ENCODE measurements around the gene GALNT14. TPM values are rescaled to one million over a fixed set of nuclear protein-coding genes. Genes with fewer than 3 reads are reported as not detected.

GALNT14 gene
- total RNA-seq, 1 donor from 2014 or later, result 1.7 TPM

DNA sequence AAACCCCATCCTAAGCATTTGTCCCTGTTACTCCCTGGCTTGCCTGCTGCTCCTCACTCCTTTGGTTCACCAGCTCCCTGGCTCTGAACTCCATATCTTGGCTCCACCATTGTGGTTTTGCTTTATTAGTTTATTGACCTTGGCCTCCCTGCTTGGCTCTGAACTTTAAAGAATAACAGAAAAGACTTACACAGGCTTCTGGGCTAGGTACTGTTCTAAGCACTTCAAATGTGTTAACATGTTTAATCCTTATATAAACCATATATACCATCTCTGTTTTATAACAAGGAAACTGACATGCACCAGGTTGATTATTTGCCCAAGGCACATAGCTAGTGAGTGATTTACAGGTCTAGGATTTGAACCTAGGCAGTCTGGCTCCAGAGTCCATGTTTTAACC, 181.2 kb downstream of the GALNT14 start:
- H3K9me3 ChIP-seq, result no peaks in the 10 kb centered on the region

DNA sequence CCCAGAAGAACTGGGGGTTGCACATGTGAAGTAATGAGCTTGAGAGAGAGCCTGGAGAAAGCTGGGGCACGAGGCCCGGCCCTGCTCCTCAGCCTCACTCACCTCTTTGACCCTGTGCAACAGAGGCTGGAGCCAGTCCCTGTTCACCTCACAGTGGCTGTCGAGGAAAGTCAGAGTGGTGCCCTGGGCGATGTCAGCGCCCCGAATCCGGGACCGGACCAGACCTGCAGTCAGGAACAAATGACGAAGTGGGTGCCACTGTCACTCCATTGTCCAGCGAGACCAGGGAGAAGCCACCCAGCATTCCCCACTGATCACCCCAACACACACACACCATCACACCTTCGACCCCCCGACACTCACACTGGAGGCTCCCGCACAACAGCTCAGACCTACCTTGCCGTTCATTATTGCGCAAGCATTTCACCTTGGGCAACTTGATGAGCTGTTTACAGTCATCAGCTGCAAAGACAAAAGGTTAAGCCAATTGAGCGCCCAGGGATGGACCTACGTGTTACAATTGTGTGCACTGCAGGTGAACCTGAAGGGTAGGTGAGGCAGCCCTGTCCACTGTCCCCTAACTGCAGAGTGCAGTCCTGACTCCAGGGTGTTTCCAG, 182.6 kb downstream of the GALNT14 start:
- Histone ChIP-seq H3K4me3 (no peak overlapping the region), H3K36me3 (no peaks in the 10 kb centered on the region), H3K27ac (no peak overlapping the region), H3K9me3 (no peaks in the 10 kb centered on the region), H3K4me1 (no peaks in the 10 kb centered on the region), H3K27me3 (no peaks in the 10 kb centered on the region)
- intact Hi-C loops (cut with DNase I), result no loop called here
- no peak for DNase-seq (ENCODE audit: extremely low spot score in 2 of 2)
- TF ChIP-seq POLR2AphosphoS5 (IDR thresholded peaks at IDR 0.05; ENCODE audit: insufficient read depth in 1 of 2, low read depth in 1 of 2) (no peak), POLR2A (IDR thresholded peaks at IDR 0.05) (no peak)
- TF ChIP-seq, protein P1, sequence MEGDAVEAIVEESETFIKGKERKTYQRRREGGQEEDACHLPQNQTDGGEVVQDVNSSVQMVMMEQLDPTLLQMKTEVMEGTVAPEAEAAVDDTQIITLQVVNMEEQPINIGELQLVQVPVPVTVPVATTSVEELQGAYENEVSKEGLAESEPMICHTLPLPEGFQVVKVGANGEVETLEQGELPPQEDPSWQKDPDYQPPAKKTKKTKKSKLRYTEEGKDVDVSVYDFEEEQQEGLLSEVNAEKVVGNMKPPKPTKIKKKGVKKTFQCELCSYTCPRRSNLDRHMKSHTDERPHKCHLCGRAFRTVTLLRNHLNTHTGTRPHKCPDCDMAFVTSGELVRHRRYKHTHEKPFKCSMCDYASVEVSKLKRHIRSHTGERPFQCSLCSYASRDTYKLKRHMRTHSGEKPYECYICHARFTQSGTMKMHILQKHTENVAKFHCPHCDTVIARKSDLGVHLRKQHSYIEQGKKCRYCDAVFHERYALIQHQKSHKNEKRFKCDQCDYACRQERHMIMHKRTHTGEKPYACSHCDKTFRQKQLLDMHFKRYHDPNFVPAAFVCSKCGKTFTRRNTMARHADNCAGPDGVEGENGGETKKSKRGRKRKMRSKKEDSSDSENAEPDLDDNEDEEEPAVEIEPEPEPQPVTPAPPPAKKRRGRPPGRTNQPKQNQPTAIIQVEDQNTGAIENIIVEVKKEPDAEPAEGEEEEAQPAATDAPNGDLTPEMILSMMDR (IDR thresholded peaks at IDR 0.05), result no peak

More for the DNA sequence above, 181.2 kb downstream of the GALNT14 start:
- intact Hi-C loops (cut with DNase I), result no loop called here
- no peaks in the 10 kb centered on the region for H3K27me3 ChIP-seq
- H3K4me3 ChIP-seq, result no peak overlapping the region
- no peak overlapping the region for H3K27ac ChIP-seq
- no peak for DNase-seq (ENCODE audit: extremely low spot score in 2 of 2)
- no peak for TF ChIP-seq POLR2A (IDR thresholded peaks at IDR 0.05)
- TF ChIP-seq POLR2AphosphoS5 (IDR thresholded peaks at IDR 0.05; ENCODE audit: insufficient read depth in 1 of 2, low read depth in 1 of 2), result no peak
- TF ChIP-seq, protein P1 (IDR thresholded peaks at IDR 0.05), result no peak
- H3K4me1 ChIP-seq, result no peaks in the 10 kb centered on the region
- H3K36me3 ChIP-seq, result no peaks in the 10 kb centered on the region

GRCh38 chr2:30950339-30950738, 187.9 kb downstream of the GALNT14 start:
- Histone ChIP-seq H3K9me3 (no peaks in the 10 kb centered on the region), H3K27me3 (no peaks in the 10 kb centered on the region), H3K36me3 (no peaks in the 10 kb centered on the region), H3K27ac (no peak overlapping the region), H3K4me3 (no peak overlapping the region), H3K4me1 (no peaks in the 10 kb centered on the region)
- DNase-seq (ENCODE audit: extremely low spot score in 2 of 2), result no peak
- TF ChIP-seq, protein P1 (IDR thresholded peaks at IDR 0.05), result no peak
- no peak for TF ChIP-seq POLR2AphosphoS5 (IDR thresholded peaks at IDR 0.05; ENCODE audit: insufficient read depth in 1 of 2, low read depth in 1 of 2)
- TF ChIP-seq POLR2A (IDR thresholded peaks at IDR 0.05), result no peak
- intact Hi-C loops (cut with DNase I), result no loop called here

DNA sequence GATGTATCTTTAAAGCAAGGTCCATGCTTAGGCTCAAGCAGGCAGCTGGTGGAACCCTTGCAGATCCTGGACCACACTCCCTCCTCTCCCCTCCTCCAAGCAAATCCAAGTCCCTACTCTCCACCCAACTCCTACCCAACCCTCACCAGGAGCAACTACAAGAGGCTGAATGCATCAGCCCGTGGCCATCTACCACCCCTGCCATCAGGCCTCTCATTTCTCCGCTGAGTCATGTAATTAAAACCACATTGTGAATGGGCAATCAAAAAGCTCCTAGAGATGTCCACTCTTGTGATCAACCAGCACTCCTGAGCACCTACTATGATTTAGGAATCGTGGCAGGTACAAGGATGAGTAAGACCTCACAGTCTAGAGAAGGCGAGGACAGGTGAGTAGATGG, 188.8 kb downstream of the GALNT14 start:
- no peak overlapping the region for H3K4me3 ChIP-seq
- no peak overlapping the region for H3K27ac ChIP-seq
- intact Hi-C loops (cut with DNase I), result no loop called here

DNA sequence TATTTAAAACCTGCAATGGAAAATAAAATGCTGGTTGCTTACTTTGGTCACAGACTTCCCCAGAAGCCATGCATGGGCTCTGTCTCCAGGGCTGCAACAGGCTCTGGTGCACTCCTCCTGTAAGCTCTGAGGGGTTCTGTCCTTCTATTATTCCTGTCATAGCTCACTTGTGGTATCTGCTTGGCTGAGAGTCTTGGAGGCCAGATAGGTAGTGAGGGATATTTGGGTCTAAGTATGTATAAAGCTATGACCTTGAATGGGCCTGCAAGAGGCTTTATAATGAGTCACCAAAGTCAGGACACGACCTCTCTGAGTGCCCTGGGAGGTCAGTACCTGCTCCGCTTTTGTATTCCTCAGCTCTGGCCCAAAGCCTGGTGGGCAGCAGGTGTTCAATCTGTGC, 189.4 kb downstream of the GALNT14 start:
- intact Hi-C loops (cut with DNase I), result no loop called here
- TF ChIP-seq POLR2A (IDR thresholded peaks at IDR 0.05) (no peak), POLR2AphosphoS5 (IDR thresholded peaks at IDR 0.05; ENCODE audit: insufficient read depth in 1 of 2, low read depth in 1 of 2) (no peak)
- TF ChIP-seq, protein P1 (IDR thresholded peaks at IDR 0.05), result no peak
- H3K36me3 ChIP-seq, result no peaks in the 10 kb centered on the region
- no peaks in the 10 kb centered on the region for H3K27me3 ChIP-seq
- DNase-seq (ENCODE audit: extremely low spot score in 2 of 2), result no peak
- H3K9me3 ChIP-seq, result no peaks in the 10 kb centered on the region
- no peak overlapping the region for H3K27ac ChIP-seq
- H3K4me1 ChIP-seq, result no peaks in the 10 kb centered on the region
- no peak overlapping the region for H3K4me3 ChIP-seq

More for the DNA sequence above, 188.8 kb downstream of the GALNT14 start:
- H3K27me3 ChIP-seq, result no peaks in the 10 kb centered on the region
- no peaks in the 10 kb centered on the region for H3K36me3 ChIP-seq
- DNase-seq (ENCODE audit: extremely low spot score in 2 of 2), result no peak
- no peaks in the 10 kb centered on the region for H3K9me3 ChIP-seq
- no peaks in the 10 kb centered on the region for H3K4me1 ChIP-seq
- TF ChIP-seq POLR2A (IDR thresholded peaks at IDR 0.05), result no peak
- no peak for TF ChIP-seq POLR2AphosphoS5 (IDR thresholded peaks at IDR 0.05; ENCODE audit: insufficient read depth in 1 of 2, low read depth in 1 of 2)
- TF ChIP-seq, protein P1 (IDR thresholded peaks at IDR 0.05), result no peak

Measured in vagina (tissue), 2 donors.